Measurements from ENCODE around the gene AOAH. TPM values are rescaled to one million over a fixed set of nuclear protein-coding genes. Genes with fewer than 3 reads are reported as not detected.

AOAH gene
- total and polyA plus RNA-seq, 2 of the 4 experiments (the other 2 are of a cell fraction) = not detected

DNA sequence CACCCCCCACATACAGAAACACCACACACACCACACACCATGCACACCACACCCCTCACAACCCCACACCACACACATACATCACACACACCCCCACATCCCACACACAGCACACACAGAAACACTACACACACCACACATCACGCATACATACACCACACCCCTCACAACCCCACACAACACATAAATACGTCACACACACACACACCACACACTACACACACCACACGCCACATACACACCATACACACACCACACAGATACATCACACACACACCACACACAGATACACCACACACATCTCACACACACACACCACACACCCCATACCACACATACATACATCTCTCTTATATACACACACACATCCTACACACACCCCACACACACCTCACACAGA lies 208.4 kb downstream of the AOAH start:
- no peak overlapping the region for H4K5ac ChIP-seq (ENCODE audit: low read depth, low read length)
- no peak overlapping the region for H3K56ac ChIP-seq (ENCODE audit: extremely low read depth, insufficient read depth, low read length)
- H3K9me3 ChIP-seq (ENCODE audit: control insufficient read depth, insufficient read depth, low read length) = no peaks in the 10 kb centered on the region
- no peaks in the 10 kb centered on the region for H3K36me3 ChIP-seq (ENCODE audit: control insufficient read depth, insufficient read depth, low read length)
- no peak overlapping the region for H3K4ac ChIP-seq (ENCODE audit: low read depth, low read length)
- no peaks in the 10 kb centered on the region for H3K79me1 ChIP-seq (ENCODE audit: low read depth in 1 of 2, low read length in 2 of 2)
- no peak overlapping the region for H2BK15ac ChIP-seq (ENCODE audit: low read depth, low read length)
- TF ChIP-seq CEBPB (IDR thresholded peaks at IDR 0.05; ENCODE audit: low read depth, low read length) = no peak
- no peak for TF ChIP-seq NFE2L2 (IDR thresholded peaks at IDR 0.05; ENCODE audit: low read depth, low read length)
- TF ChIP-seq RAD21 (IDR thresholded peaks at IDR 0.05; ENCODE audit: low read length) = no peak
- TF ChIP-seq BHLHE40 (IDR thresholded peaks at IDR 0.05; ENCODE audit: low read depth, low read length) = no peak
- no peak for TF ChIP-seq MAFK (IDR thresholded peaks at IDR 0.05; ENCODE audit: low read depth, low read length)
- no peak for TF ChIP-seq CHD1 (IDR thresholded peaks at IDR 0.05; ENCODE audit: low read depth, low read length)
- TF ChIP-seq SMC3 (IDR thresholded peaks at IDR 0.05; ENCODE audit: low read depth, low read length) = no peak
- TF ChIP-seq, protein P1, sequence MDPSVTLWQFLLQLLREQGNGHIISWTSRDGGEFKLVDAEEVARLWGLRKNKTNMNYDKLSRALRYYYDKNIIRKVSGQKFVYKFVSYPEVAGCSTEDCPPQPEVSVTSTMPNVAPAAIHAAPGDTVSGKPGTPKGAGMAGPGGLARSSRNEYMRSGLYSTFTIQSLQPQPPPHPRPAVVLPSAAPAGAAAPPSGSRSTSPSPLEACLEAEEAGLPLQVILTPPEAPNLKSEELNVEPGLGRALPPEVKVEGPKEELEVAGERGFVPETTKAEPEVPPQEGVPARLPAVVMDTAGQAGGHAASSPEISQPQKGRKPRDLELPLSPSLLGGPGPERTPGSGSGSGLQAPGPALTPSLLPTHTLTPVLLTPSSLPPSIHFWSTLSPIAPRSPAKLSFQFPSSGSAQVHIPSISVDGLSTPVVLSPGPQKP (IDR thresholded peaks at IDR 0.05; ENCODE audit: borderline replicate concordance, low read depth, low read length) = no peak
- no peak for TF ChIP-seq RFX5 (IDR thresholded peaks at IDR 0.05; ENCODE audit: low read depth, low read length)
- TF ChIP-seq, protein P2, sequence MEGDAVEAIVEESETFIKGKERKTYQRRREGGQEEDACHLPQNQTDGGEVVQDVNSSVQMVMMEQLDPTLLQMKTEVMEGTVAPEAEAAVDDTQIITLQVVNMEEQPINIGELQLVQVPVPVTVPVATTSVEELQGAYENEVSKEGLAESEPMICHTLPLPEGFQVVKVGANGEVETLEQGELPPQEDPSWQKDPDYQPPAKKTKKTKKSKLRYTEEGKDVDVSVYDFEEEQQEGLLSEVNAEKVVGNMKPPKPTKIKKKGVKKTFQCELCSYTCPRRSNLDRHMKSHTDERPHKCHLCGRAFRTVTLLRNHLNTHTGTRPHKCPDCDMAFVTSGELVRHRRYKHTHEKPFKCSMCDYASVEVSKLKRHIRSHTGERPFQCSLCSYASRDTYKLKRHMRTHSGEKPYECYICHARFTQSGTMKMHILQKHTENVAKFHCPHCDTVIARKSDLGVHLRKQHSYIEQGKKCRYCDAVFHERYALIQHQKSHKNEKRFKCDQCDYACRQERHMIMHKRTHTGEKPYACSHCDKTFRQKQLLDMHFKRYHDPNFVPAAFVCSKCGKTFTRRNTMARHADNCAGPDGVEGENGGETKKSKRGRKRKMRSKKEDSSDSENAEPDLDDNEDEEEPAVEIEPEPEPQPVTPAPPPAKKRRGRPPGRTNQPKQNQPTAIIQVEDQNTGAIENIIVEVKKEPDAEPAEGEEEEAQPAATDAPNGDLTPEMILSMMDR (conservative IDR thresholded peaks at IDR 0.05; ENCODE audit: low read depth, low read length) = no peak
- TF ChIP-seq, protein P3, sequence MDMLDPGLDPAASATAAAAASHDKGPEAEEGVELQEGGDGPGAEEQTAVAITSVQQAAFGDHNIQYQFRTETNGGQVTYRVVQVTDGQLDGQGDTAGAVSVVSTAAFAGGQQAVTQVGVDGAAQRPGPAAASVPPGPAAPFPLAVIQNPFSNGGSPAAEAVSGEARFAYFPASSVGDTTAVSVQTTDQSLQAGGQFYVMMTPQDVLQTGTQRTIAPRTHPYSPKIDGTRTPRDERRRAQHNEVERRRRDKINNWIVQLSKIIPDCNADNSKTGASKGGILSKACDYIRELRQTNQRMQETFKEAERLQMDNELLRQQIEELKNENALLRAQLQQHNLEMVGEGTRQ (IDR thresholded peaks at IDR 0.05; ENCODE audit: low read depth, low read length) = no peak
- TF ChIP-seq FOS (IDR thresholded peaks at IDR 0.05; ENCODE audit: low read depth, low read length) = no peak
- no peak for TF ChIP-seq POLR2A (IDR thresholded peaks at IDR 0.05; ENCODE audit: low read depth, low read length)
- in situ Hi-C loops (cut with MboI; ENCODE audit: low sequenced_read_pairs) = no loop called here
- no peaks in the 10 kb centered on the region for H3K4me1 ChIP-seq (ENCODE audit: control insufficient read depth, insufficient read depth, low read length)
- H3K4me2 ChIP-seq (ENCODE audit: low read depth, low read length) = no peak overlapping the region
- no peak overlapping the region for H3K9ac ChIP-seq (ENCODE audit: low read depth, low read length)
- no peak for ATAC-seq (ENCODE audit: low read depth)
- no peak overlapping the region for H4K8ac ChIP-seq (ENCODE audit: low read depth in 2 of 2, low read length in 2 of 2)
- H2BK20ac ChIP-seq (ENCODE audit: low read depth, low read length) = no peak overlapping the region
- H2AK9ac ChIP-seq (replicated peaks; ENCODE audit: low read depth, low read length, poor library complexity) = no peak overlapping the region
- H3K18ac ChIP-seq (ENCODE audit: low read depth, low read length) = no peak overlapping the region
- H3K23ac ChIP-seq (ENCODE audit: low read depth, low read length) = no peak overlapping the region
- no peak overlapping the region for H2AFZ ChIP-seq (replicated peaks; ENCODE audit: low read length, poor library complexity)
- 0 out of 2 replicates have a peak, but pooled peaks cover 3% of the 10 kb centered on the region for H3K9me1 ChIP-seq (ENCODE audit: insufficient read depth, low read length)
- no peak for DNase-seq
- no peak overlapping the region for H4K91ac ChIP-seq (ENCODE audit: insufficient read depth, low read depth, low read length)
- H2BK120ac ChIP-seq (ENCODE audit: low read depth, low read length) = no peak overlapping the region
- H3K27me3 ChIP-seq (ENCODE audit: control insufficient read depth, insufficient read depth, low read length) = peaks cover 2% of the 10 kb centered on the region; the same call in 1 of the 2 replicates
- no peak overlapping the region for H3K27ac ChIP-seq (ENCODE audit: insufficient read depth, low read length)
- ChIA-PET POLR2A (ENCODE audit: unreplicated experiment) (no interaction called here), CTCF (no interaction called here)
- WGBS, 2 experiments (ENCODE audit: extremely low coverage in 2 of 2, insufficient read length in 1 of 2) = 86 to 100% methylated on average over 1 to 3 of the region's 3 CpGs
- dilution Hi-C loops (cut with HindIII; ENCODE audit: low sequenced_read_pairs, unreplicated experiment) = no loop called here
- no peaks in the 10 kb centered on the region for H4K20me1 ChIP-seq (ENCODE audit: insufficient read depth, low read length)
- BruUV-seq (replicated peaks) = no TSS peak
- peak overlapping the region; percentile 27; the same call in 1 of the 2 replicates for H2AK5ac ChIP-seq (ENCODE audit: low read depth, low read length)
- peak overlapping the region; percentile 93 for H2BK5ac ChIP-seq (ENCODE audit: low read depth, low read length, poor library complexity, severe bottlenecking)
- intact Hi-C loops (cut with micrococcal nuclease) = no loop called here
- H3K4me3 ChIP-seq (ENCODE audit: insufficient read depth, low read depth, low read length) = no peak overlapping the region
- no peak overlapping the region for H3K14ac ChIP-seq (replicated peaks; ENCODE audit: low read depth, low read length)

Measured in IMR-90 (cell line).